GM18907 (cell line): ENCODE results near the gene SRD5A1.
A peak's percentile ranks its signal among the peaks of the same experiment; 100 is the strongest.

ENCODE experiments used
- ATAC-seq: cut with Tn5 transposase; IDR thresholded peaks from one replicate; pipeline ENCODE4 v1.9.1; 2021; ENCODE audit warnings: mild to moderate bottlenecking, moderate library complexity; ENCODE audit not compliant: unreplicated experiment

Gene SRD5A1

GRCh38 chr5:6603643-6604042 is 29.6 kb upstream of the SRD5A1 start:
- ATAC-seq: no peak

- ATAC-seq: no peak
These were observed 28.9 kb upstream of the SRD5A1 start for GRCh38 chr5:6604341-6604740.

- no peak for ATAC-seq
These were observed 28.3 kb upstream of the SRD5A1 start for GRCh38 chr5:6604946-6605345.

- no peak for ATAC-seq
These were observed 26.2 kb upstream of the SRD5A1 start for GRCh38 chr5:6606884-6607558.

- no peak for ATAC-seq
These were observed 25.7 kb upstream of the SRD5A1 start for GRCh38 chr5:6607559-6607936.

GRCh38 chr5:6608016-6608415 is 25.2 kb upstream of the SRD5A1 start:
- no peak for ATAC-seq

- no peak for ATAC-seq
These were observed 21.6 kb upstream of the SRD5A1 start for GRCh38 chr5:6611334-6612256.

GRCh38 chr5:6615034-6615815 is 18.0 kb upstream of the SRD5A1 start:
- no peak for ATAC-seq

- no peak for ATAC-seq
These were observed 16.6 kb upstream of the SRD5A1 start for GRCh38 chr5:6616632-6617031.

GRCh38 chr5:6623228-6623627 is 10.0 kb upstream of the SRD5A1 start:
- no peak for ATAC-seq

- ATAC-seq: no peak
These were observed 9.3 kb upstream of the SRD5A1 start for GRCh38 chr5:6623941-6624340.

GRCh38 chr5:6626508-6626907 is 6.7 kb upstream of the SRD5A1 start:
- ATAC-seq: no peak

GRCh38 chr5:6631441-6631840 is 1.8 kb upstream of the SRD5A1 start:
- ATAC-seq: no peak

GRCh38 chr5:6632324-6632887 is 834 bp upstream of the SRD5A1 start:
- ATAC-seq: peak; percentile 37

GRCh38 chr5:6633469-6634245 is 417 bp downstream of the SRD5A1 start:
- peak; percentile 57 for ATAC-seq

GRCh38 chr5:6634306-6634705 is 1.1 kb downstream of the SRD5A1 start:
- no peak for ATAC-seq

GRCh38 chr5:6634788-6635430 is 1.7 kb downstream of the SRD5A1 start:
- no peak for ATAC-seq

GRCh38 chr5:6636293-6636692 is 3.1 kb downstream of the SRD5A1 start:
- no peak for ATAC-seq

- ATAC-seq: no peak
These were observed 3.8 kb downstream of the SRD5A1 start for GRCh38 chr5:6637022-6637421.

- no peak for ATAC-seq
These were observed 4.3 kb downstream of the SRD5A1 start for GRCh38 chr5:6637590-6637989.
